GM21367 (cell line): ENCODE measurements around the gene IRX3.

ENCODE experiments used
- ATAC-seq: cut with Tn5 transposase; IDR thresholded peaks from one replicate; pipeline ENCODE4 v1.9.1; 2021; ENCODE audit not compliant: unreplicated experiment

The IRX3 gene

DNA sequence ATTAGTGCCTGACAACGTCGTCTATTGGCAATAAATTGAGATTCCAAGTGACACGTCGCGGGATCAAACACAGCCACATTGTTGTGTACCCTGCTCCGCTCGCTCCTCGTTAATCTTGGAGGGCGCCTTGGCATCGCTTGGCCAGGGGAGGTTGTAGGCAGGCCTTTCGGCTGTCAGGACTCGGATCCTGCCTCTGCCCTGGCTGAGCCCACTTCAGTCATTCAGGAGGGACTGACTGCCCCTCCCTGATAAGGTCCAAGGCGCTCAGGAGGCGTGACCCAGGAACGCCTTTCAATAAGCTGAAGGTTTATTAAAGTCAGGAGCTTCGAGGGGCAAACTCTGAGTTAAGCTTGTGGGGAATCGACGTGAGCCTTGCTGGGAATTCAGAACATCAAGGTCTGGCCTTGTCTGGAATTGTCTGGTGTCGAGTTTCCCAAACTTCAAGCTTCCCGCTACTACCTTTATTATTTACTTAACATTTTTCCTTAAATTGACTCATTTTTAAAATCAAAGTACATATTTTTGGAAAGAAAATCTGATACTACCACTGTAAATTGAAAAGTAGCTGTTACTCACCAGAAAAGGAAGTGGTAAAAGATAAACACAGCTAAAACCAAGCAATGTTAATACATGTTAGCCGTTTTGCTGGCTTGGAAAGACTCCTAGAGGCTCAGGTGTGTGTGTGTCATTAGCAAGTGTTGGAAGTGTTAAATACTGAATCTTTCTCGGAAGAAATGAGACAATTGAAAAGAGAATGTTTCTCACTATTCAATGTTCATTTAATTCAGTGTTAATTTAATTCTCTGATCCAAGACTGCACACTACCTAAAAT, 5.3 kb upstream of the IRX3 start:
- ATAC-seq = no peak

- no peak for ATAC-seq
Observed at GRCh38 chr16:54290833-54291655, 4.5 kb upstream of the IRX3 start.

- no peak for ATAC-seq
Observed at GRCh38 chr16:54289945-54290832, 3.6 kb upstream of the IRX3 start.

DNA sequence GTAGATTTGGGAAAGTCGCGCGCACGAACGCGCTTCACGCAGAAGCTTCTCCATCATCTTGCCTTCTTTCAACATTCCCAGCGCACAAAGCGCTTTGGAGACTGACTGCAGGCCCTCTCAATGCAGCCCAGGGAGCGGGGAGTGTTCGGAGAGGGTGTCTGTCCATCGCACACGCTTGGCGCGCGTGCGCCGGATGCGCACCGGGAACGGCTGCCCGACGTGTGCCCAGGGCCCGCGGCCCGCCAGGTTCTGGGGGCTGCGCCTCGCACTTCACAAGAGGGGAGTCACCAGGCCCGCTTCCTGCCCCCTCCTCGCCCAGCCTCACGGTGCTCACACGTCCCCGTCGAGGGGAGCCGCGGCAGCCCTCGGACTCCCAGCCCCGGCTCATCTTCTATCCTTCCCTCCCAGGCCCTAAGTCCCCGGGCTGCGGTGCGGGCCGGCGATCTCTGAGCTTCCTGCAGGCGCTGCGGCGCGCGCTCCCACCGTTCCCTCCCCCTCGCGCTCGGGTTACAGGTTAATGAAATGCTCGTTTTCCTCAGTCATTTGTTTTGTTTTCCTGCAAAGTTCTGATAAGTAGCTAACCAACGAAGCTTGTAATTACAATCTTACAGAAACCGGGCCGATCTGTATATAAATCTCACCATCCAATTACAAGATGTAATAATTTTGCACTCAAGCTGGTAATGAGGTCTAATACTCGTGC, 2.8 kb upstream of the IRX3 start:
- ATAC-seq = no peak

GRCh38 chr16:54288835-54289241, 2.3 kb upstream of the IRX3 start:
- no peak for ATAC-seq

DNA sequence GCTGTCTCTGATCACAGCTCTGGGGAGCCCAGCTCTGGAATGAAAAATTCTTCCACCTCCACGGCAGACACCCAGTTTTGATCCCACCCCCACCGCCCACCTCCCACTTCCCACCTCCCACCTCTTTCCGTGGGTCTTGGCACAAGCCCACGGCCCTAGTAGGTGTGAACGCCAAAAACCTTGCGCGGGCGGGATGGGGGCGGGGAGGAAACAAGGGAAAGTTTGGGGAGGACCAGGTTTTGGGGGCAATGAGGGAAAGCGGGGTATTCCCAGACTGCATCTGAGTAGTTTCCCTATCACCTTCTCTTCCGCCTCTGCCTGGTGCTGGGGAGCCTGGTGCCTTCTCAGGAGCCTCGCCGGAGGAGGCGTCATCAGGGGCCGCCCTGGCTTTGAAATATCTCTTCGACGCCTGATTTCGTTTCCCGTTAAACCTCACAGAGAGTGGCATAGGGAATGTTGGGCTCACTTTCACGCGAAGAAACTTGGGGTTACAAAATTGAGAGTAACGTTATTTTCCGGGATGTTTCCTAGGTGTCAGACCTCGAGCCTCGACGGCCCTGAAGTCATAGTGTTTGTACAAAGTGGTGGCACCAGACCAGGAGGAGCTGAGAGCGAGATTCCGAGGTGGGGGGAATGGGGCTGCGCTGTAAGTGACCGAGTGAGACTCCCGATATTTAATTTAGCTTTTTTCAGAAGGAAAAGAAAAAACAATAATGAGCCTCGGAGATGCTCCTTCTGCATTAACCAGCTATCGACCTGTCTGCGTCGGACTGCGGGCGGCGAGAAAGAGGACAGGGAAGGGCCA, 1.6 kb upstream of the IRX3 start:
- no peak for ATAC-seq

GRCh38 chr16:54287131-54288029, 793 bp upstream of the IRX3 start:
- no peak for ATAC-seq

GRCh38 chr16:54286090-54286365, 559 bp downstream of the IRX3 start:
- no peak for ATAC-seq

GRCh38 chr16:54285414-54286089, 1.0 kb downstream of the IRX3 start:
- ATAC-seq = no peak

GRCh38 chr16:54284931-54285413, 1.6 kb downstream of the IRX3 start:
- ATAC-seq = no peak

DNA sequence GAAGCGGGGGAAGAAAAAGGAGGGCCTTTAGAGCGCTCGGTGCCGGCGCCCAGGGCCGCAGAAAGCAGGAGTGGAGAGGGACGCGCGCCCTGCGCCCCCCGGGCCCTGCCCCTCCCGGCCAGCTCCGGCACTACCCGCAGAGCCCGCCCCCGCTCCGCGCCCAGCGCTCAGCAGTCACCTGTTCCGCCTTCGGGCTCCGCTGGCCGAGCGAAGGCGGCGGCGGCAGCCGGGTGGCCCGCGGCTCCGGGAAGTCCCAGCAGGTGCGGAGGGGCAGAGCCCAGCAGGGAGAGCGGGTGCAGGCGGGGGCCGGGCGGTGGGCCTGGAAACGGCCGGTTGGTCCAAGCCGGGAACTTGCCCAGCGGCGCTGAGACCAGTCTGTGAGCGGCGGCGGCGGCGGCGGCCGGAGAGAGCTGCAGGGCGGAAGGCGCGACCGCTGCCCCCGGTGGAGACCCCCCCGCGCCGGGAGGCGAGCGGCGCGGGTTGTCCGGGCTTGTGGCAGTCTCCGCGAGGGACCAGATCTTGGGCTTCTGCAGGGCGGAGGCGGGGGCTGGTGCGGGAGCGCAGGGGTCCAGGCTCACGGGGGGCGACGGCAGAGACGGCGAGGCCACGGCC, 2.2 kb downstream of the IRX3 start:
- ATAC-seq = no peak

- ATAC-seq = no peak
Observed at GRCh38 chr16:54283725-54284318, 2.8 kb downstream of the IRX3 start.

GRCh38 chr16:54282928-54283724, 3.5 kb downstream of the IRX3 start:
- no peak for ATAC-seq

DNA sequence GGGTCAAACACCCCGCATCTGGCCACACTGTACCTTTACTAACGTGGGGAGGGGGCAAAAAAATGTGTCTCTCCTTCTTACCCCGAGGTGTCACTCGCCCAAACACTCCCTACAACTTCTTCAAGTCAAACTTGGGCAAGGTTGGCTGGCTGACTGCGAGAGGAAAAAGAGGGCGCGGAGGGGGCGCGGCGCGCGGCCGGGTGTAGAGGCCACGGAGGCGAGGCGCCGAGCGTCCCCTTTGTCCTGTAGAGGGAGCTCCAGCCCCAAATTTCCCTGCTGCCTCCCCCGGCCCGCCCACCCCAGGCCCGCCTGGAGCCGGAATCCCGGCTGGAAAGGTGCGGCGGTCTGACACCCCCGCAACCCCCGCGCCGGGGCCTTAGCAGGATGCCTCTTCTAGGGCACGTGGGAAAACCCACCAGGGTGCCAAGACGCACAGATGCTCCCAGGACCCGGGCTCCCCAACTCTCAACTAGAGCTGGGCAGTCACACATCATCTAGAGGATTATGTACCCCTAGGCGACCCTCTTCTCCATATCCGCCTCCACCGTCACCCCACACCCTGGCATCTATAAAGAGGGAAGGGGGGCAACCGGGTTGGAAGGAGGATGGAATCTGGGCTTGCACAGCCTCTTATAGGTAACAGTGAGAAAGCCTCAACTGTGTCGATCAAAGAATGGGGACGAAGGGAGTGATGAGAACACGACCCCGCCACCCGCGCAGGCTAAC, 4.2 kb downstream of the IRX3 start:
- no peak for ATAC-seq

- no peak for ATAC-seq
Observed at GRCh38 chr16:54281535-54282201, 4.9 kb downstream of the IRX3 start.
